Astrocyte of the cerebellum (primary cell): ENCODE measurements around the gene SLC5A11.

Source experiments
- DNase-seq: peaks from one replicate; pipeline ENCODE4 v3.0.0-alpha.2; 2011; ENCODE audit warnings: low read depth
- H3K4me3 ChIP-seq: 2 replicates; pipeline ENCODE4 v1.5.1; 2011; ENCODE audit warnings: mild to moderate bottlenecking, low read depth, low read length, moderate library complexity
- CTCF ChIP-seq: IDR thresholded peaks from 2 replicates; pipeline ENCODE4 v1.5.1; 2012; ENCODE audit warnings: low read length, low read depth, moderate library complexity, mild to moderate bottlenecking; ENCODE audit errors: missing control alignments
- in situ Hi-C: cut with HindIII; loops from 2 replicates; pipeline ENCODE4 v1.10.0; 2017; ENCODE audit warnings: low sequenced_read_pairs

Gene SLC5A11, protein sequence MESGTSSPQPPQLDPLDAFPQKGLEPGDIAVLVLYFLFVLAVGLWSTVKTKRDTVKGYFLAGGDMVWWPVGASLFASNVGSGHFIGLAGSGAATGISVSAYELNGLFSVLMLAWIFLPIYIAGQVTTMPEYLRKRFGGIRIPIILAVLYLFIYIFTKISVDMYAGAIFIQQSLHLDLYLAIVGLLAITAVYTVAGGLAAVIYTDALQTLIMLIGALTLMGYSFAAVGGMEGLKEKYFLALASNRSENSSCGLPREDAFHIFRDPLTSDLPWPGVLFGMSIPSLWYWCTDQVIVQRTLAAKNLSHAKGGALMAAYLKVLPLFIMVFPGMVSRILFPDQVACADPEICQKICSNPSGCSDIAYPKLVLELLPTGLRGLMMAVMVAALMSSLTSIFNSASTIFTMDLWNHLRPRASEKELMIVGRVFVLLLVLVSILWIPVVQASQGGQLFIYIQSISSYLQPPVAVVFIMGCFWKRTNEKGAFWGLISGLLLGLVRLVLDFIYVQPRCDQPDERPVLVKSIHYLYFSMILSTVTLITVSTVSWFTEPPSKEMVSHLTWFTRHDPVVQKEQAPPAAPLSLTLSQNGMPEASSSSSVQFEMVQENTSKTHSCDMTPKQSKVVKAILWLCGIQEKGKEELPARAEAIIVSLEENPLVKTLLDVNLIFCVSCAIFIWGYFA

GRCh38 chr16:24845726-24846547 is at the start of gene SLC5A11:
SLC5A11 (plus strand) TSS chr16:24845963; CDS start chr16:24858644, 12,681 bp downstream.
- no peak for TF ChIP-seq CTCF
- DNase-seq = no peak
- in situ Hi-C loops = loop anchor here (5.0 kb wide), 2 partner anchors 66 to 91 kb away; no protein-coding TSS in a partner anchor
- H3K4me3 ChIP-seq = no peak within 1 kb of the TSS

- in situ Hi-C loops = loop anchor here (10.0 kb wide), 1 partner anchor 236 kb away; no protein-coding TSS in a partner anchor
- no peak overlapping the region for H3K4me3 ChIP-seq
- TF ChIP-seq CTCF = peak; percentile 28
- no peak for DNase-seq
Observed at GRCh38 chr16:24800586-24800985, 45.2 kb upstream of the SLC5A11 start.

- DNase-seq = no peak
- no peak overlapping the region for H3K4me3 ChIP-seq
- no peak for TF ChIP-seq CTCF
- in situ Hi-C loops = loop anchor here (10.0 kb wide), 1 partner anchor 237 kb away; no protein-coding TSS in a partner anchor
Observed at GRCh38 chr16:24801761-24802302, 43.9 kb upstream of the SLC5A11 start.

DNA sequence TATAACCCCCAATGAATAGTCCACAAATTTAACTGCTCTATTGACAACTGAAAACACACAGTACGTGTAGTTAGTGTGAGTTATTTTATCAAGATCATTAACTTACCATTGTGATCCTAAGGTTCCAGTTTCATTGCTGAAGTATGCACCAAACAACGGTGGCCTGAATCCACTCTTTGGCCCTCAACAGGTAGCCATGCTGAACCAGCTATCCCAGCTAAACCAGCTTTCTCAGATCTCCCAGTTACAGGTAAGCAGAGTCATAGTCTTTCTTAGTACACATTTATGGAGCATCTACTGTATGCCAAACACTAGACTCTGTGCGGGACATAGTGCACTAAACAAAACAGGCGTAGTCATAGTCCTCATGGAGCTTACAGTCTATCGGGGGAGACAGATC is 40.3 kb upstream of the SLC5A11 start:
- no peak overlapping the region for H3K4me3 ChIP-seq
- TF ChIP-seq CTCF = no peak
- in situ Hi-C loops = loop anchor here (10.0 kb wide), 1 partner anchor 241 kb away; no protein-coding TSS in a partner anchor
- DNase-seq = no peak

GRCh38 chr16:24807301-24807700 is 38.5 kb upstream of the SLC5A11 start:
- in situ Hi-C loops = loop anchor here (10.0 kb wide), 1 partner anchor 242 kb away; no protein-coding TSS in a partner anchor
- no peak for DNase-seq
- no peak overlapping the region for H3K4me3 ChIP-seq
- no peak for TF ChIP-seq CTCF
